Heart left ventricle (tissue), 13 donors: Measurements from ENCODE around the gene RAPGEF3.

Source experiments
- CTCF ChIP-seq, 12 donors: fragments of 200-600 bp; sonication (generic) in 4 of 12; IDR thresholded peaks; one replicate each; pipeline versions ENCODE4 v1.5.0 to v1.8.0; 2018 to 2022; ENCODE audit warnings: antibody characterized with exemption in 12 of 12, mild to moderate bottlenecking in 5 of 12
- POLR2A ChIP-seq, 2 donors: fragments of 450-650 bp; IDR thresholded peaks; one replicate each; pipeline ENCODE4 v1.6.1; 2017; ENCODE audit warnings: antibody characterized with exemption in 2 of 2, mild to moderate bottlenecking in 2 of 2, moderate library complexity in 2 of 2
- donor health status: ischemic (EF 13 %, LVEDD 7.1; RV severe dilation, severe dysfunction).
- donor health status: DM: no; HTN: yes; CAD: no.
- donor health status: DM: no; HTN: no; CAD: no.
- donor health status: ischemic (EF 25% LVEDD 6.9; RV normal size, moderate dysfunction).
- donor health status: ischemic (EF 25% LVEDD 5.7; RV mildly dilated, moderate dysfunction).
- donor health status: ischemic (EF 35%, LVEDD 5.7; RV mildly dilated, moderate dysfunction).
- donor health status: nonischemic (EF 11% LVEDD 7.7; RV severe dilation, severe dysfunction).
- donor health status: DM: yes; HTN: yes; CAD: no.
- donor health status: PGD.
- donor health status: ischemic (EF 29% LVEDD 5.4; RV normal size, mild dysfunction).
- donor health status: nonischemic (EF 23%, LVEDD 6.1; RV moderate dilation, normal function).

- TF ChIP-seq CTCF (IDR thresholded peaks at IDR 0.05), result no peak
- TF ChIP-seq POLR2A (IDR thresholded peaks at IDR 0.05), result no peak
Measured at GRCh38 chr12:47717046-47717442, 41.6 kb downstream of the RAPGEF3 start.
